GM12878 (cell line): Measurements from ENCODE around the gene HSD17B13. TPM values are rescaled to one million over a fixed set of nuclear protein-coding genes. Genes with fewer than 3 reads are reported as not detected.
A peak's percentile ranks its signal among the peaks of the same experiment; 100 is the strongest.

Experiments
- ATAC-seq: fragments of 200-7000 bp; cut with Tn5 transposase; 3 replicates; pipeline ENCODE4 v1.9.1; 2020; ENCODE audit warnings: mild to moderate bottlenecking, moderate library complexity
- BruUV-seq: library from RNA; stranded (reverse); fragments of 400-500 nt; replicated peaks from 2 replicates; lab custom pipeline; 2021; lab: Mats Ljungman, UMichigan
- CTCF ChIA-PET: fragments of 300-600 bp; sonication (Branson Sonifier 250); formaldehyde crosslinking; extraction: SDS; loops from one replicate; lab custom pipeline; 2021; ENCODE audit warnings: inconsistent platforms; lab: Yijun Ruan, JAX
- POLR2A ChIA-PET: fragments of 350-600 bp; formaldehyde crosslinking; extraction: SDS; loops from one replicate; lab custom pipeline; 2021; ENCODE audit warnings: inconsistent platforms; lab: Charles Lee
- RAD21 ChIA-PET: fragments of 300-600 bp; sonication (Branson Sonifier 250); formaldehyde crosslinking; loops from one replicate; lab custom pipeline; 2023; ENCODE audit warnings: antibody characterized with exemption; ENCODE audit not compliant: unreplicated experiment; lab: Charles Lee
- SMC1A ChIA-PET: fragments of 300-600 bp; sonication (Branson Sonifier 250); formaldehyde crosslinking; loops from one replicate; lab custom pipeline; 2023; ENCODE audit not compliant: unreplicated experiment, uncharacterized antibody; lab: Charles Lee
- DNase-seq: peaks from one replicate; pipeline ENCODE4 v3.0.0-alpha.2; 2011; ENCODE audit warnings: low read depth, low spot score
- FAIRE-seq: peaks from 3 replicates; lab custom pipeline; 2011; peaks lifted over from hg19 to GRCh38; lab: Jason Lieb, UNC
- H2AFZ ChIP-seq: 2 replicates; pipeline ENCODE4 v1.6.0; 2011; ENCODE audit warnings: low read depth, low read length, control low read depth; ENCODE audit not compliant: control insufficient read depth
- H3K27ac ChIP-seq: 2 replicates; pipeline ENCODE4 v1.5.1; 2011; ENCODE audit warnings: control low read depth; ENCODE audit not compliant: control insufficient read depth, insufficient read depth
- H3K27me3 ChIP-seq, 2 experiments: replicated peaks in 1 of 2; 2 replicates each; pipeline versions ENCODE4 v1.6.0 to v1.6.1; 2011; ENCODE audit warnings: low read length in 1 of 2; ENCODE audit not compliant: control insufficient read depth in 2 of 2, insufficient read depth in 2 of 2
- H3K36me3 ChIP-seq, 2 experiments: 2 replicates each; pipeline ENCODE4 v1.5.1; 2011; ENCODE audit warnings: low read length in 1 of 2; ENCODE audit not compliant: control insufficient read depth in 2 of 2, insufficient read depth in 2 of 2
- H3K4me1 ChIP-seq: 2 replicates; pipeline ENCODE4 v1.6.1; 2011; ENCODE audit warnings: mild to moderate bottlenecking, low read length, moderate library complexity, mixed read lengths; ENCODE audit not compliant: control insufficient read depth, insufficient read depth
- H3K4me2 ChIP-seq: 2 replicates; pipeline ENCODE4 v1.6.0; 2011; ENCODE audit warnings: control low read depth; ENCODE audit not compliant: control insufficient read depth, insufficient read depth
- H3K4me3 ChIP-seq: fragments of 200-600 bp; sonication (generic); 2 replicates; pipeline ENCODE4 v1.5.1; 2016
- H3K79me2 ChIP-seq: 2 replicates; pipeline ENCODE4 v1.6.0; 2011; ENCODE audit warnings: low read length; ENCODE audit not compliant: control insufficient read depth, insufficient read depth
- H3K9ac ChIP-seq: 2 replicates; pipeline ENCODE4 v1.8.0; 2011; ENCODE audit warnings: low read length, control low read depth, mixed read lengths; ENCODE audit not compliant: control insufficient read depth, insufficient read depth
- H3K9me3 ChIP-seq: replicated peaks from 3 replicates; pipeline ENCODE4 v1.5.1; 2011; ENCODE audit warnings: mild to moderate bottlenecking, low read length; ENCODE audit not compliant: control insufficient read depth, insufficient read depth
- H4K20me1 ChIP-seq: 2 replicates; pipeline ENCODE4 v1.6.0; 2011; ENCODE audit not compliant: control insufficient read depth, insufficient read depth
- FOS ChIP-seq: IDR thresholded peaks from 3 replicates; pipeline ENCODE4 v1.6.1; 2011; ENCODE audit warnings: borderline replicate concordance; ENCODE audit not compliant: insufficient read length; ENCODE audit errors: extremely low read depth
- IRF4 ChIP-seq: IDR thresholded peaks from 2 replicates; pipeline ENCODE4 v1.6.1; 2011; ENCODE audit warnings: low read depth, low read length
- NFXL1 ChIP-seq: fragments of 450-650 bp; IDR thresholded peaks from 2 replicates; pipeline ENCODE4 v1.6.1; 2017; ENCODE audit warnings: antibody characterized with exemption, mild to moderate bottlenecking, borderline replicate concordance
- RCOR1 ChIP-seq: conservative IDR thresholded peaks from 2 replicates; pipeline ENCODE4 v1.6.1; 2012; ENCODE audit warnings: low read depth, low read length, improper control_type of control experiment
- YBX1 ChIP-seq: fragments of 450-650 bp; IDR thresholded peaks from 2 replicates; pipeline ENCODE4 v1.6.1; 2016; ENCODE audit warnings: antibody characterized with exemption
- YY1 ChIP-seq: IDR thresholded peaks from 2 replicates; pipeline ENCODE4 v1.6.1; 2011; ENCODE audit warnings: low read depth, mild to moderate bottlenecking, low read length
- ZNF384 ChIP-seq: IDR thresholded peaks from 2 replicates; pipeline ENCODE4 v1.6.1; 2012; ENCODE audit warnings: low read depth, mild to moderate bottlenecking, low read length, improper control_type of control experiment, borderline replicate concordance
- WGBS: methylation state at CpG from one replicate; pipeline ENCODE4 v1.1.6; 2016; ENCODE audit warnings: low lambda C conversion rate; ENCODE audit not compliant: insufficient replicate concordance, insufficient coverage; ENCODE audit errors: missing lambda C conversion rate; 5-methylcytosine and 5-hydroxymethylcytosine counted together
- in situ Hi-C: fragments of 300-500 bp; cut with MboI; formaldehyde crosslinking; loops from 9 replicates; pipeline ENCODE4 v1.14.3; 2018; ENCODE audit warnings: mixed read lengths
- intact Hi-C: fragments of 100-400 bp; cut with micrococcal nuclease; formaldehyde crosslinking; loops from one replicate; pipeline ENCODE4 v1.14.2; 2022; ENCODE audit not compliant: unreplicated experiment
- polyA plus RNA-seq, 11 experiments: library from polyadenylated mRNA; depleted of rRNA in 4 of 11; unstranded in 6 of 11; stranded (reverse) in 5 of 11; fragments of >200 nt; fragmentation: Nextera tagmentation in 4 of 11; fragmentation: Illumina TruSeq in 1 of 11; extraction: Ambion mirVana in 4 of 11; extraction: Trizol in 1 of 11; gene quantifications; 1 replicate in 1 of 11; 2 replicates in 10 of 11; pipeline versions ENCODE4 v1.2.1 to v1.2.3, GENCODE V29; 2011 to 2016; ENCODE audit warnings: inconsistent platforms in 2 of 11, missing spikeins in 2 of 11, low read depth in 1 of 11
- total RNA-seq, 4 experiments: library from RNA; depleted of rRNA in 3 of 4; stranded (reverse); fragments of >200 nt in 3 of 4; fragmentation: Illumina TruSeq in 1 of 4; extraction: Trizol in 1 of 4; gene quantifications; 2 replicates each; pipeline versions ENCODE4 v1.2.1 to v1.2.3, GENCODE V29; 2013 to 2021
- TF ChIP-seq, protein P1 (sequence below): fragments of 450-650 bp; IDR thresholded peaks from 2 replicates; pipeline ENCODE4 v1.6.1; 2017; ENCODE audit warnings: mild to moderate bottlenecking, moderate library complexity

Gene HSD17B13
- total and polyA plus RNA-seq, 10 of the 15 experiments (the other 5 are each of a cell fraction or from before 2014, with no cell fraction given): 0.03 to 0.09 (median 0.04) TPM; not detected in 4

- peak; percentile 18 for FAIRE-seq
- Histone ChIP-seq H3K27me3 (no peaks in the 10 kb centered on the region), H2AFZ (no peak overlapping the region), H4K20me1 (no peaks in the 10 kb centered on the region), H3K9me3 (no peaks in the 10 kb centered on the region), H3K79me2 (no peaks in the 10 kb centered on the region), H3K27ac (no peak overlapping the region), H3K9ac (no peak overlapping the region), H3K4me1 (peaks cover 9% of the 10 kb centered on the region), H3K4me3 (no peak overlapping the region), H3K4me2 (no peak overlapping the region), H3K36me3 (0 out of 4 replicates have a peak, but pooled peaks cover 0 to 3% of the 10 kb centered on the region in 2 experiments)
- intact Hi-C loops (loop anchor here (5.0 kb wide), 1 partner anchor 480 kb away; no protein-coding TSS in a partner anchor), in situ Hi-C loops (loop anchor here (5.0 kb wide), 1 partner anchor 490 kb away; no protein-coding TSS in a partner anchor)
- no peak for ATAC-seq
- no TSS peak for BruUV-seq
- ChIA-PET SMC1A (interaction anchor here (1.4 to 2.5 kb wide), 3 partner anchors 21 to 207 kb away, joined by 3 to 12 read pairs (median 5); no protein-coding TSS in a partner anchor), CTCF (interaction anchor here (1.5 to 2.7 kb wide), 6 partner anchors 11 to 141 kb away, joined by 4 to 9 read pairs (median 7); no protein-coding TSS in a partner anchor), RAD21 (interaction anchor here (2.1 kb wide), 1 partner anchor 108 kb away, joined by 6 read pairs; no protein-coding TSS in a partner anchor), POLR2A (no interaction called here)
- TF ChIP-seq ZNF384 (no peak), RCOR1 (no peak), YY1 (no peak), NFXL1 (no peak), IRF4 (no peak), FOS (no peak), YBX1 (no peak)
- TF ChIP-seq, protein P1, sequence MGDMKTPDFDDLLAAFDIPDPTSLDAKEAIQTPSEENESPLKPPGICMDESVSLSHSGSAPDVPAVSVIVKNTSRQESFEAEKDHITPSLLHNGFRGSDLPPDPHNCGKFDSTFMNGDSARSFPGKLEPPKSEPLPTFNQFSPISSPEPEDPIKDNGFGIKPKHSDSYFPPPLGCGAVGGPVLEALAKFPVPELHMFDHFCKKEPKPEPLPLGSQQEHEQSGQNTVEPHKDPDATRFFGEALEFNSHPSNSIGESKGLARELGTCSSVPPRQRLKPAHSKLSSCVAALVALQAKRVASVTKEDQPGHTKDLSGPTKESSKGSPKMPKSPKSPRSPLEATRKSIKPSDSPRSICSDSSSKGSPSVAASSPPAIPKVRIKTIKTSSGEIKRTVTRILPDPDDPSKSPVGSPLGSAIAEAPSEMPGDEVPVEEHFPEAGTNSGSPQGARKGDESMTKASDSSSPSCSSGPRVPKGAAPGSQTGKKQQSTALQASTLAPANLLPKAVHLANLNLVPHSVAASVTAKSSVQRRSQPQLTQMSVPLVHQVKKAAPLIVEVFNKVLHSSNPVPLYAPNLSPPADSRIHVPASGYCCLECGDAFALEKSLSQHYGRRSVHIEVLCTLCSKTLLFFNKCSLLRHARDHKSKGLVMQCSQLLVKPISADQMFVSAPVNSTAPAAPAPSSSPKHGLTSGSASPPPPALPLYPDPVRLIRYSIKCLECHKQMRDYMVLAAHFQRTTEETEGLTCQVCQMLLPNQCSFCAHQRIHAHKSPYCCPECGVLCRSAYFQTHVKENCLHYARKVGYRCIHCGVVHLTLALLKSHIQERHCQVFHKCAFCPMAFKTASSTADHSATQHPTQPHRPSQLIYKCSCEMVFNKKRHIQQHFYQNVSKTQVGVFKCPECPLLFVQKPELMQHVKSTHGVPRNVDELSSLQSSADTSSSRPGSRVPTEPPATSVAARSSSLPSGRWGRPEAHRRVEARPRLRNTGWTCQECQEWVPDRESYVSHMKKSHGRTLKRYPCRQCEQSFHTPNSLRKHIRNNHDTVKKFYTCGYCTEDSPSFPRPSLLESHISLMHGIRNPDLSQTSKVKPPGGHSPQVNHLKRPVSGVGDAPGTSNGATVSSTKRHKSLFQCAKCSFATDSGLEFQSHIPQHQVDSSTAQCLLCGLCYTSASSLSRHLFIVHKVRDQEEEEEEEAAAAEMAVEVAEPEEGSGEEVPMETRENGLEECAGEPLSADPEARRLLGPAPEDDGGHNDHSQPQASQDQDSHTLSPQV: no peak
- DNase-seq: no peak
- WGBS: 98% methylated on average over 2 of the region's 2 CpGs
These were observed 34.3 kb upstream of the HSD17B13 start for GRCh38 chr4:87356832-87357526.
